GM23338 (cell line): ENCODE results near the gene MVB12B. TPM values are rescaled to one million over a fixed set of nuclear protein-coding genes. Genes with fewer than 3 reads are reported as not detected.

Source experiments
- ATAC-seq: fragments of 200-7000 bp; cut with Tn5 transposase; 3 replicates; pipeline ENCODE4 v1.9.1; 2020
- DNase-seq: peaks from one replicate; pipeline ENCODE4 v3.0.0-alpha.2; 2015; ENCODE audit warnings: low spot score
- H2AFZ ChIP-seq: fragments of 200-600 bp; sonication (generic); 2 replicates; pipeline ENCODE4 v1.8.0; 2016; ENCODE audit warnings: antibody characterized with exemption, mild to moderate bottlenecking, moderate library complexity
- H3F3A ChIP-seq: fragments of 200-600 bp; sonication (generic); replicated peaks from 2 replicates; pipeline ENCODE4 v1.8.0; 2017; ENCODE audit warnings: antibody characterized with exemption, mixed run types, low read depth
- H3K27ac ChIP-seq: fragments of 200-600 bp; sonication (generic); 2 replicates; pipeline ENCODE4 v1.6.1; 2016; ENCODE audit warnings: low read depth
- H3K27me3 ChIP-seq: fragments of 200-600 bp; sonication (generic); 2 replicates; pipeline ENCODE4 v1.8.0; 2016; ENCODE audit warnings: mild to moderate bottlenecking, mixed run types, moderate library complexity; ENCODE audit not compliant: insufficient read depth
- H3K36me3 ChIP-seq: fragments of 200-600 bp; sonication (generic); 2 replicates; pipeline ENCODE4 v1.8.0; 2016; ENCODE audit warnings: mild to moderate bottlenecking; ENCODE audit not compliant: insufficient read depth
- H3K4me1 ChIP-seq: fragments of 200-600 bp; sonication (generic); 2 replicates; pipeline ENCODE4 v1.8.0; 2016; ENCODE audit warnings: mild to moderate bottlenecking, moderate library complexity; ENCODE audit not compliant: insufficient read depth
- H3K4me2 ChIP-seq: fragments of 200-600 bp; sonication (generic); 2 replicates; pipeline ENCODE4 v1.7.1; 2017; ENCODE audit warnings: mixed run types
- H3K4me3 ChIP-seq: fragments of 200-600 bp; sonication (generic); 2 replicates; pipeline ENCODE4 v1.6.1; 2016; ENCODE audit warnings: mixed run types
- H3K79me2 ChIP-seq: fragments of 200-600 bp; sonication (generic); replicated peaks from 2 replicates; pipeline ENCODE4 v1.8.0; 2017; ENCODE audit warnings: mild to moderate bottlenecking; ENCODE audit not compliant: insufficient read depth
- H3K9me2 ChIP-seq: fragments of 200-600 bp; sonication (generic); 2 replicates; pipeline ENCODE4 v1.8.0; 2017; ENCODE audit not compliant: insufficient read depth
- H4K20me1 ChIP-seq: fragments of 200-600 bp; sonication (generic); replicated peaks from 2 replicates; pipeline ENCODE4 v1.8.0; 2017; ENCODE audit warnings: mild to moderate bottlenecking; ENCODE audit not compliant: insufficient read depth
- H3K27ac Mint-ChIP-seq: 2 replicates; pipeline ENCODE4 v1.8.0; 2020; ENCODE audit warnings: inconsistent platforms, mild to moderate bottlenecking, moderate library complexity, mixed read lengths
- H3K27me3 Mint-ChIP-seq: 3 replicates; pipeline ENCODE4 v1.8.0; 2022; ENCODE audit warnings: low read depth, mild to moderate bottlenecking, moderate library complexity, mixed read lengths, inconsistent platforms; ENCODE audit not compliant: insufficient read depth, poor library complexity
- H3K36me3 Mint-ChIP-seq: 3 replicates; pipeline ENCODE4 v1.8.0; 2021; ENCODE audit warnings: low read depth, mild to moderate bottlenecking, inconsistent platforms, moderate library complexity, mixed read lengths
- H3K4me1 Mint-ChIP-seq: 3 replicates; pipeline ENCODE4 v1.8.0; 2020; ENCODE audit warnings: mild to moderate bottlenecking, inconsistent platforms, mixed read lengths
- H3K4me3 Mint-ChIP-seq: 3 replicates; pipeline ENCODE4 v1.8.0; 2021; ENCODE audit warnings: moderate library complexity, mild to moderate bottlenecking, inconsistent platforms, mixed read lengths
- H3K9me3 Mint-ChIP-seq: 3 replicates; pipeline ENCODE4 v1.8.0; 2020; ENCODE audit warnings: moderate library complexity, mild to moderate bottlenecking, inconsistent platforms, mixed read lengths
- CREB1 ChIP-seq: fragments of 250-450 bp; sonication (Bioruptor Pico); IDR thresholded peaks from 2 replicates; pipeline ENCODE4 v1.5.0; 2020; ENCODE audit warnings: low read depth, mild to moderate bottlenecking, moderate library complexity
- CTCF ChIP-seq, 2 experiments: fragments of 200-600 bp in 1 of 2; sonication (generic) in 1 of 2; conservative IDR thresholded peaks; 2 replicates each; pipeline versions ENCODE4 v1.5.1 to v1.6.1; 2016 to 2017; ENCODE audit warnings: antibody characterized with exemption in 2 of 2, low read depth in 2 of 2, mild to moderate bottlenecking in 2 of 2, moderate library complexity in 1 of 2
- ETS1 ChIP-seq: IDR thresholded peaks from 2 replicates; pipeline ENCODE4 v1.6.1; 2016; ENCODE audit warnings: antibody characterized with exemption
- EZH2 ChIP-seq: fragments of 200-600 bp; sonication (generic); IDR thresholded peaks from one replicate; pipeline ENCODE4 v1.8.0; 2017; ENCODE audit warnings: antibody characterized with exemption, mild to moderate bottlenecking, low read depth; ENCODE audit not compliant: unreplicated experiment
- EZH2phosphoT487 ChIP-seq: fragments of 200-600 bp; sonication (generic); IDR thresholded peaks from one replicate; pipeline ENCODE4 v1.8.1; 2018; ENCODE audit warnings: antibody characterized with exemption; ENCODE audit not compliant: unreplicated experiment
- NANOG ChIP-seq: IDR thresholded peaks from 2 replicates; pipeline ENCODE4 v1.6.1; 2016; ENCODE audit warnings: antibody characterized with exemption, borderline replicate concordance
- POLR2AphosphoS5 ChIP-seq: IDR thresholded peaks from 2 replicates; pipeline ENCODE4 v1.6.1; 2016; ENCODE audit warnings: antibody characterized with exemption, low read depth
- REST ChIP-seq: IDR thresholded peaks from one replicate; pipeline ENCODE4 v1.6.1; 2018; ENCODE audit warnings: antibody characterized with exemption; ENCODE audit not compliant: unreplicated experiment
- STAT1 ChIP-seq: IDR thresholded peaks from one replicate; pipeline ENCODE4 v1.6.1; 2016; ENCODE audit warnings: antibody characterized with exemption; ENCODE audit not compliant: unreplicated experiment
- ZNF114 ChIP-seq: fragments of 250-450 bp; sonication (Bioruptor Pico); IDR thresholded peaks from 2 replicates; pipeline ENCODE4 v1.5.0; 2020; ENCODE audit warnings: mild to moderate bottlenecking, moderate library complexity
- ZNF331 ChIP-seq: fragments of 250-450 bp; sonication (Bioruptor Pico); IDR thresholded peaks from 2 replicates; pipeline ENCODE4 v1.5.0; 2020; ENCODE audit warnings: low read depth, mild to moderate bottlenecking, moderate library complexity
- ZNF462 ChIP-seq: fragments of 250-450 bp; sonication (Bioruptor Pico); IDR thresholded peaks from 2 replicates; pipeline ENCODE4 v1.5.0; 2020; ENCODE audit warnings: mild to moderate bottlenecking, moderate library complexity
- polyA plus RNA-seq: library from polyadenylated mRNA; unstranded; fragments of >200 nt; fragmentation: Nextera tagmentation; extraction: Ambion mirVana; gene quantifications from 2 replicates; pipeline ENCODE4 v1.2.1, GENCODE V29; 2016
- total RNA-seq: library from RNA; depleted of rRNA; stranded (reverse); fragments of >200 nt; shearing (Covaris generic); gene quantifications from 2 replicates; pipeline ENCODE4 v1.2.3, GENCODE V29; 2014

The MVB12B gene
- total and polyA plus RNA-seq, 2 experiments from 2014 or later, result 1.9 to 6.6 TPM

- Histone ChIP-seq H3K4me3 (no peak overlapping the region), H3K27ac (no peak overlapping the region), H3F3A (peaks cover under 1% of the 10 kb centered on the region; the same call in 1 of the 2 replicates), H3K4me2 (no peak overlapping the region), H3K27me3 (peaks cover 8% of the 10 kb centered on the region; the same call in 1 of the 2 replicates), H3K9me2 (no peaks in the 10 kb centered on the region), H3K79me2 (no peaks in the 10 kb centered on the region; the same call in 1 of the 2 replicates), H4K20me1 (no peaks in the 10 kb centered on the region), H3K4me1 (peaks cover 6% of the 10 kb centered on the region; the same call in 1 of the 2 replicates), H2AFZ (no peak overlapping the region), H3K36me3 (no peaks in the 10 kb centered on the region)
- Mint-ChIP-seq H3K4me3 (no peak overlapping the region), H3K4me1 (peaks cover 23% of the 10 kb centered on the region), H3K27me3 (peaks cover 6% of the 10 kb centered on the region), H3K27ac (no peak overlapping the region), H3K9me3 (peaks cover 2% of the 10 kb centered on the region; the same call in 1 of the 3 replicates), H3K36me3 (no peaks in the 10 kb centered on the region)
- DNase-seq, result no peak
- TF ChIP-seq CREB1 (CRISPR knock-in tag) (no peak), EZH2phosphoT487 (no peak), ZNF114 (CRISPR knock-in tag) (no peak), CTCF (conservative IDR thresholded peaks at IDR 0.05; ENCODE audit: low read depth in 2 of 2) (no peak), ZNF462 (CRISPR knock-in tag) (no peak), EZH2 (no peak), POLR2AphosphoS5 (no peak), ZNF331 (CRISPR knock-in tag) (no peak), ETS1 (no peak), STAT1 (no peak), REST (no peak), NANOG (no peak)
- no peak for ATAC-seq
Observed at GRCh38 chr9:126330536-126330935, 3.9 kb downstream of the MVB12B start.
